GM18873 (cell line): ENCODE measurements around the gene RALB.
"Not testable (repeated sequence)": the region's sequence is repeated elsewhere in the genome, so short reads cannot be mapped to it uniquely, and the experiment has no call there.

Experiments used
- ATAC-seq: cut with Tn5 transposase; IDR thresholded peaks from one replicate; pipeline ENCODE4 v1.9.1; 2021; ENCODE audit warnings: mild to moderate bottlenecking, moderate library complexity, moderate number of reproducible peaks; ENCODE audit not compliant: unreplicated experiment, low FRiP score

RALB gene

DNA sequence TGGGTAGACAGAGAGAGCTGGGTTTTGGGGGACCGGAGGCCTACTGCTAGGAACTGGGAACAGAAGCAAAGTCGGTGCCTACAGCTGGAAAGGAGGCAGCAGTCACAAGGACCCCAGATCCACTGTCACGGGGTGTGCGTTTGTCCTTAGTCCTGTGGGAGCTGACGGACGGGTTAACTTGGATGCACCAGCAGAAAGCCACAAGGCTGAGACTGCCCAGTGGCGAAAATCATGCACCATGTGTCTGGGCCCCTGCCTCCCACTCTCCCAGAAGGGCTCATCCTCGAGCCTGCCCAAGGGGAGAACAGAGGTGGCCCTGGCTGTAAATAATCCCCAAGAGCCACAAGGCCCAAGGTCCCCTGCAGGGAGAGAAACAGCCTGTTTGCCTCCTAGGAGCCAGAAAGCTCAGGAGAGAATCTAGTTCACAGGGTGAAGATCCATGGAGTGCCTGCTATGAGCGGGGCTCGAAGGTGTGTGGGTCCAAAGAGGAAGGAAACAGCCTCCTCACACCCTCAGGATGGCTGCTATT, 11.7 kb upstream of the RALB start:
- ATAC-seq, result no peak

DNA sequence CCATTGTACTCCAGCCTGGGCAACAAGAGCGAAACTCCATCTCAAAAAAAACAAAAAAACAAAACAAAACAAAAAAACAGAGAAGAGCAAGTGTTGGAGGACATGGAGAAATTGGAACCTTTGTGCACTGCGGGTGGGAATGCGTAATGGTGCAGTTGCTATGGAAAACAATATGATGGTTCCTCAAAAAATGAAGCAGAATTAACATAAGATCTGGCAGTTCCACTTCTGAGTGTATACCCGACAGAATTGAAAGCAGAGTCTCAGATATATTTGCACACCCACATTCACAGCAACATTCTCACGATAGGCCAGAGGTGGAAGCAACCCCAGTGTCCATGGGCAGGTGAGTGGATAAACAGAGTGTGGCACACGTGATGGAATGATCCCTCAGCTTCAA, 11.0 kb upstream of the RALB start:
- no peak for ATAC-seq

DNA sequence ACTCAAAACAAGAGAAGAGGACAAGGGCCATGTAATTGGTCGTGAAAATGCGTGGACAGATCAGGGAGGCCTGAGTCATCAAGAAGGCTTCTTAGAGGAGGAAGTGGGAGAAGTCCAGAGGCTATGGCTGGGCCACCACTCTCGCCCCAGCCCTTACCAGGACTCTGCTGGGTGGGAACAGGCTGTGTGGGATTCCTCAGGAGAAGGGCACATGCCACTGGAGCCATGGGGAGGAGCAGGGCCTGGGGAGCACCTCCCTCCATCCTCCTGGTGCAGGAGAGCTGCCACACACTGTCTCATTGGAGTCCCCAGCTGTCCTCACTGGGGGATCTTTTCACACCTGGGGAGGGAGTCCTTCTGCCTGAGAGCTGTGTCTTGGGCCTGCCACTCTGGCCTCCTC, 9.4 kb upstream of the RALB start:
- ATAC-seq, result no peak

DNA sequence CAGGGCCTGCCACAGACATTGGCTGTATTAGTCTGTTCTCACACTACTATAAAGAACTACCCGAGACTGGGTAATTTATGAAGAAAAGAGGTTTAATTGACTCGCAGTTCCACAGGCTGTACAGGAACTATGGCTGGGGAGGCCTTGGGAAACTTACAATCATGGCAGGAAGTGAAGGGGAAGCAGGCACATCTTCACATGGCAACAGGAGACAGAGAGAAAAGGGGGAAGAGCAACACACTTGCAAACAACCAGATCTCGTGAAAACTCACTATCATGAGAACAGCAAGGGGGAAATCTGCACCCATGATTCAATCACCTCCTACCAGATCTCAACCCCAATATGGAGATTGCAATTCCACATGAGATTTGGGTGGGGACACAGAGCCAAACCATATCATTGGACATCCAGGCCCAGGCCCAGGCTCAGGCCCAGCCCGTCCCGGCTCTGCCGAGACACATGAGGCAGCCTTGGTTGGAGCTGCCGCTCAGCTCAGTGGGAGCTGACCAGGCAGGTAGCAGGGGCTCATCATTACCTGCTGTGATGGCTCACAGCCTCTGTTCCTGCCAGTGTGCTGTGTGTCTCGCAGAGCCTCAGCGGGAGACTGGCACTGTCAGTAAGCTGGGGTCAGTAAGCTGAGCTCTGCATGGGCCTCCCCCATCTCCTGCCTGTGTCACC, 8.6 kb upstream of the RALB start:
- no peak for ATAC-seq

DNA sequence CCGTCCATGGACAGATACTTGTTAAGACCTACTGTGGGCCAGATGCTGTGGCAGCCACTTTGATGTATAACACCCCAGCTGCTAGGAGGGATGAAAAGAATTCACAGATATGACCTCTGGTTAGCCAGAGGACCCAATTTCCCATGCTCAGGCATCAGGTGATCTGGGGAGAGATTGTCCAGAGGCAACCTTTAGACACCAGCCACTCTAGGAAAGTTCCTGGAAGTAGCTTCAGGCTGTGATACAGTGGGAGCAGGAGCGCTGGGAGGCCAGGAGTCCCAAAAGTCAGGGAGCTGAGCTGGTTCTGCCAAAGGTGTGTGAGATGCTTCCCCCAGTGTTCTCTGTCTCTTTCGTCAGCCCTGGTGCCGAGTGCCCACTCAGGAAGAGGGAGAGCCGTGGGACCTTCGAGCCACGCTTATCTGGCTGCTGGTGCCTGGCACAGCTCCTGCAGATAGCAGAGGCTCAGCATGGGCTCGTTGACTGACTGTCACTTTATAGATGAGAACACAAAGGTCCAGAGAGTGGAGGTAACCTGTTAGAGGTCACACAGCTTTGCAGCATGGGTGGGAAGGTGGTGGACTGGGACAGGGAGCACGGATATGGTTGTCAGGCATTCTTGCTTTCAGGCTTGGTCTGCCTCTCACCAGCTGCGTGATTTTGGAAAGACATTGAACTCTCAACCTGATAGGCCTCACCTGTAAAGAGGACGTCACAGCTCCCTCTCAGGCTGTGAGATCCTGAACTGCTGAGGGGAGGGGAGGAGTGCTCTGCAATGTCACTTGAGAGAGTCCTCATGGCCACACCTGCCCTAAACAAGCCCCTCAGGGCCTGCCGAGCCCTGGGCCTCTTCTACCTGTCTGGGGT, 7.8 kb upstream of the RALB start:
- ATAC-seq, result no peak

DNA sequence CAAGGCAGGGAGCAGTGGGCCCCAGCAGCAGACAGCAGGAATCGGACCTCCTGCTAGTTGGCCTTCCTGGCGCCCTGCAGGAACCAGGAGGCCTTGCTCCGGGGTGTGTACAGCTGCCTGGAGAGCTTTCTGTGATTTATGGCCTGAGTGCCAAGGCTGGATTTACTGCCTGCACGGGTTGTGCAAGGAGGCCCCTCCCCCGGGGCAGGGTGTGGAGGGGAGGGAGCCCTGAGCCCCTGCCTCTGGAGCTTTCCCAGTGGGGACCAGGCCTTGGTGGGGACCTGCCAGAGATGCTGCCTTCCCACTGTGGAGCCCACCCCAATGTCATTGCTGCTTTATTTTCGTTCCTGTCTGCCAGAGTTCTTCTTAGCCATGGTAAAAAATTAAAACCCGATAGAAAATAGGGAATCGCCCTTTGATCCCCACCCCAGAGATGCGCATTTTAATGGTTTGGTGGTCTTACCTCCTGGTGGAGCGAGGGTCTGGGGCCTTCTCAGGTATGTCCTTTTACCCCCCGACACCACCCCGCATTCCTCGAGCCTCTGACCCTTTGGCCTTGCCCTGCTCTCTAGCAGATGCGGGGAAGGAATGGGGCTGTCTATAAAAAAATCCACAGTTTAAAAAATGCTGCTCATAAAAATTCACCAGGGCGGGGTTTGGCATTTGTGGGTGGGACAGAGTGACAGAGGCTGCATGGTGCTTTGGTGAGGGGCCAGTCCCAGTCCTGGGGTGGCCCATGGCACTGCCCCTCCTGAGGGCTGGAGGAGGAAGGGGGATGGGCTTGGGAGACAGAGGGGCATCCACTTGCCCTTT, 6.9 kb upstream of the RALB start:
- ATAC-seq, result no peak

DNA sequence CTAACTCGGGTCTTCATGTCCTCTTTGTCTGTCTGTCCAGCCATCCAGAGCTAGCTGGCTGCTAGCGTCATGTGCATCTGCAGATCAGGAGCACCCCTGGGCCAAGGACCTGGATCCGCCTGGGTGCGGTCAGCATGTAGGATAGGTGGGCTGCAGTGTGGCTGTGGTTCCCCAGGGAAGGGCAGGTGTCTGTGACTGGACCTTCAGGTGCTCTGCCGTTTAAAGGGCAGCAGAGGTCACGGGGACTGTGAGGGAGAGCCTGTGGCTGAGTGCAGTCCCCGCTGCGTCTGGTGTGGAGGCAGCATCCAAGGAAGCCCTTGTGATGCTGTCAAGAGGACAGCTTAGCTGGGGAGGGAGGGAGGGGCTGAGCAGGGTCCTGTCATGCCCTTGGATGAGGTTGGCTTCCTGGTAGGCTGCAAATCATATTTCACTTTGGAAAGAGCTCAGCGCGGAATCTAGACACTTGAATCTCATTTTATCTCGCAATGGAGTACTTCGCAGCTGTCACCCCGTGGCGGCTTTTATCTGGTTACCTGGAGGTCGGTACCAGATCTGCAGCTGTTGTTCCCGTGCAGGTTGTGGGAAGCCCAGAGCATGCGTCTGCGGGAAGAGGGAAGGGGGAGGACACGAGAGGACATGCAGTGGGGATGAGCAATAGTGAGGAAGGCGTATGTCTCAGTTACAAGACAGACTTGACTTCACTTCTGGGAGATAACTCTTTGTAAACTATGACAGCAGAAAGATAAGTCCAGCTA, 5.9 kb upstream of the RALB start:
- no peak for ATAC-seq

DNA sequence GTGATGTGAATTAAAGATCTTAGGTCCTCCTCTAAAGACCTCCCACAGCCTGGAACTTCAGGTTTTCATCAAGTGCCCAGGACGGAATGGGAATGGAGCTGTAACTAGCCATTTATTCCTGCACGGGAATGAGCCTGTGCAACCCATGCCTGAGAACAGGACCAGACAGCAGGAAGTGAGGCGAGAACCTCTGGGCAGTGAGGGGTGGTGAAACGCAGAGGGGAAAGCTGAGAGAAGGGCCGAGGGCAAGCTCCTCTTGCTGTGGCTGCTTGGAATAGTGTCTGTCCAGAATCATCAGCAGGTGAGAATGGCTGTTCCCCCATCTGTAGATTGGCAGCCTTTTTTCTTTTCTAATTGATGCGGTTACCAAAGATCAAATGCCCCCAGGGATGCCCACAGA, 4.8 kb upstream of the RALB start:
- ATAC-seq, result no peak

DNA sequence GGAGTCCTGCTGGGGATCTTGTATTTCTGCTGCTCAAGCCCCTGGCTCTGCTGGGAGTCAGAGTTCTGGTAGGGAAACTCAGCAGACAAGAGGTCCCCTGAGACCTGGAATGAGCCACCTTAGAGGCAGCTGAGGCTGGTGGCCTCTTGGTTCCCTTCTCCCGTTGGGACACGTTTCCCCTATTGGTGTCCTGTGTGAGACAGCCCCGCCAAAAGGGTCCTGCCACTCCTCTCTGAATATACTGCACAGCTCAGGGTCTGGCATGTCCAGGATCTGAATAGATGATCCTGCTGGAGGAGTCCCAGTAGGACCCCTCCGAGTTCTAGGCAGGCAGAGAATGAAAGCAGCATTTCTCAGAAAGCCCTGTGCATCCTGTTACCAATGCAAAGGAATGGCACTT, 2.0 kb upstream of the RALB start:
- no peak for ATAC-seq

DNA sequence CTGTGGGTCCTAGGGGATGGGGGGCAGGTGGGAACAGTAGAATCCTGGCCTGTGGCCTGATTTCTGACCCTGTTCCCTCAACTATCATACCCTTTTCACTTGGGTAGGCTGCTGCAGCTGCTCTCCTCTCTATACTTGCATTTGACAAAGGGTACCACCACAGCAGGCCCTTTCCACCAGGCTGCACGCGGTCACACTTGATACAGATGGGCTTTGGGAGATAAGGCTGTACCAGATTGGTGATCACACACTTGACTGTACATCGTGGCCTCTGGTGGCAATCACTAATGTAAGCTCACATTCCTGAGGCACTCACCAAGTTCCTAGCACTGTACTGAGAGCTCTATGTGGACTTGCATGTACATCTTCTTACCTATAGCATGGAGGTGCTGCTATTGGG, 1.6 kb upstream of the RALB start:
- no peak for ATAC-seq

DNA sequence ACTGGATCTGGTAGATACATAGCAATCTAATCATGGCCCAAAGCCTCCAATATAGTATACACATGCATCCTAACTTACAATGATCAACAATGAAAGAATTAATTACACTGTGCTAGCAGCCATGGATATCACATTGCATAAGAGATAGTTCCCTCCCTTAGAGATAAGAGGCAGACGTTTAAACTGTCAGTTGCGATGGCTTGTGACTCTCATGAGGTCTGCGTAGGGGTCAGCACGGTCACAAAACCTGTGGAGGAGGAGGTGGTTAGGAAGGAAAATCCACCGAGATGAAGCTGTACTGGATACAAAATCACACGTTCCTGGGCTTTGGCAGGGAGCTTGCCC, 800 bp upstream of the RALB start:
- no peak for ATAC-seq

DNA sequence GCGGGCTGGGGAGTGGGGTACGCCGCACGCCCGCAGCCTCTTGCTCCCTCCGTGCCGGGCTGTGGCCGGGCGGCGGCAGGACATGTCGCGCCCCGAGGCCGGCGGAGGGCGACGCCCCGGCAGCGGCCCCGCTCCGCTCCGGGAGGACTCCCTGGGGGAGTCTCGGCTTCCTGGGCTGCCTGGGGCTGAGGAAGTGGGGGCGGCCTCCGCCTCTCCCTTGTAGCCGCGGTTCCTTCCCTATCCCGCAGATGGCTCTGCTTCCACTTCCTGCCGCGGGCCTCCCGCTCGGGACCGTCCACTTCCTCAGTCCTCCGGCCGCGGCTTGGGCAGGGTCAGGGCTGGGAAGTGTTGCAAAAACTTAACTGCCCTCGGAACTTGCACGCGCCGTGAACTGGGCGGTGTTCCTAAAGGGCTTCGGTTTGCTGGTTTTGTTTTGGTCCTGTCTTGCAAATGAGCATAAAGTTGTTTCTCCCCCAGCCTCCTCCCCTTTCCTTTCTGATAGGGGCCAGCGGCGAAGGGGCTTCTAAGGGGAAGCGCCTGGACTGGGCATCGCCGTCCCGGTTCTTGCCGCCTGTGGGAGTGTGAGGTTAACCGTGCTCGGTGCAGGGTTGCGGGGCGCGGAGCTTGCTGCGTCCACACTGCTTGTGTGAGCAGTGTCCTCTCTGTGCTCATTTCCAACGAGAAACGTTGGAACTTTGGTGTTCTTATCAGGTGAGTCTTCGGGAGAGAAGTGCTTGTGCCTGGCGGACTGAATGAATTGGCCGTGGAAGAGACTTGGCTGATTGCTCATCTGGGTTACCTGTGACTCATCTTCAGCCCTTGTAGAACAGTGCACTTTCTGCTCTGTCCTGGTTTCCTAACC, 600 bp downstream of the RALB start:
- ATAC-seq, result peak; percentile 2

DNA sequence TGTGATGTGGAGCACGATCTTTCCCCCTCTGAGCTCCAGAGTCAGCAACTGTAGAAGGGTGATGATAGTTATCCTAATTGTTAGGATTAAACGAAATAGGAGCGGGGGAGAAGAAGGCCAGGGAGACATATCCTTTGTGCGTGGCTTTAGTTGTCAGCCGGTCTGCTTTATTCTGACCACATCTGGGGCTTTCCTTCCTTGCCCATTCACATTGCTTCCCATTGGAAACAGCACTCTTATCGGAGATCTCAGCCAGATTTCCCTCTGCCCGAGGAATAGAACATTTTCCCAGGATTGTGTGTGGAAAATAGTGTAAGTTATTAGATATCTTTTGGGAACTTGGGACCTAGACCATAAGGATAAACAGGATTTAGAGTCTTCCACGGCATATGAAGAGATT, 1.5 kb downstream of the RALB start:
- no peak for ATAC-seq

DNA sequence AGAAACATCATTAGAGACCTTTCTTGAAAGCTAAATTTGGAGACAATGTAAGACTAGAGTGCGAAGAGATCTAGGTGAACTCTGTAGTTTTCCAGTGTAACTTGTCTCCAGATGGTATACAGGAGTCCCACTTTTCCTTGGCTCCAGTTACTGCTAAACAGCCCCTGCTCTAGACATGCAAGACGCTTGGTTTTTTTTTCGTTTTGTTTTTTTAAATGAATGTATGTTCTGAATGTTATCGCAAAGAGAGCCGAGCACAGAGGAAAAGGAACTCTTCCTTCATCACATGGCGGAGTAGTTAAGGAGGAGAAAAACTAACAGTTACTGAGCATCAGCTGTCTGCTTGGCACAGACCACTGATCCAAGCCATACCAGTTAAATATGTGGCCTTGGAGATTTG, 2.4 kb downstream of the RALB start:
- no peak for ATAC-seq

DNA sequence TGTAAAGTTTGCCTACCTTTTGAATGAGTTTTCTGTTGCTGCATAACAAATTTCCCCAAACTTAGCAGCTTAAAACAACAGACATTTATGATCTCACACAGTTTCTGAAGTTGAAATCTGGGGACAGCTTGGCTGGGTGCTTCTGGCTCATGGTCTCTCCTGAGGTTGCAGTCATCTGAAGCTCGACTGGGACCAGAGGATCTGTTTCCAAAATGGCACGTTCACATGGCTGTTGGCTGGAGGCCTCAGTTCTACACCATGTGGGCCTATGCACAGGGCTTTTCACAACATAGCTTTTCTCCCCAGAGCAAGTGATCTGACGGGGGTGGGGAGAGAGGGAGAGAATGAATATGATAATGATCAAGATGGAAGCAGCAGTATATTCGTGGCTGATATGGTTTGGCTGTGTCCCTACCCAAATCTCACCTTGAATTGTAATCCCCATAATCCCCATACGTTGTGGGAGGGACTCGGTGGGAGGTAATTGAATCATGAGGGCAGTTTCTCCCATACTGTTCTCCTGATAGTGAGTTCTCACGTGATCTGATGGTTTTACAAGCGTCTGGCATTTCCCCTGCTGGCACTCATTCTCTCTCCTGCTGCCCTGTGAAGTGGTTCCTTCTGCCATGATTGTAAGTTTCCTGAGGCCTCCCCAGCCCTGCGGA, 3.5 kb downstream of the RALB start:
- ATAC-seq, result no peak

DNA sequence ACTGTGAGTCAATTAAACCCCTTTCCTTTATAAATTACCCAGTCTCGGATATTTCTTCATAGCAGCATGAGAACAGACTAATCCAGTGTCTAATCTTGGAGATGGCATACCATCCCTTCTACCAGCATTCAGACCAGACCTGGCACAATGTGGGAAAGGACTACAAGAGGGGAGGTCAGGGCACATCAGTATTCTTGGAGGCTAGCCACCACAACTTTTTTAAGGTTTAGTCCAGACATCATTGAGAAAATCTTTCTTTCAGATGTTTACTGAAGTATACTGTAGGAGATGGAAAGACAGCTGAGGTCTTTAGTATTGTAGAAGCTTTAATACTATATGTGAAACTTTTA, 4.0 kb downstream of the RALB start:
- ATAC-seq, result no peak

DNA sequence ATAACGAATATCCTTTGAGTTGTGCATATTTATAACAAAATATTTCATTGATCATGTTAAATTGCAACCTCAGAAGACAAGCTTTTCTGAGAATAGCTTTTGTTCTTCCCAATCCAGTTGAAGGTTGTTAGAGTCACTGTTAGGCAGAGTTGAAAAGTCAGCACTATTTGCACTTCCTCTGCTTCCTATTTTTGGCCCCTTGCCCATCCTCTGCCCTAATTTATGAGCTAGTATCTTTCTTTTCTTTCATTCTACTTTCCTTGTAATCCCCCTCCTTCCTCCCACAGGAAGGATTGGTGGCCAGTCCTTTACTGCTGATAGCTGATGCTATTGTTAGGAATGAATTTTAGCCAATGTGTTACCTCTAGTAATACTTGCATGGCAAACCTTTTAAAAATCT, 4.9 kb downstream of the RALB start:
- ATAC-seq, result no peak

DNA sequence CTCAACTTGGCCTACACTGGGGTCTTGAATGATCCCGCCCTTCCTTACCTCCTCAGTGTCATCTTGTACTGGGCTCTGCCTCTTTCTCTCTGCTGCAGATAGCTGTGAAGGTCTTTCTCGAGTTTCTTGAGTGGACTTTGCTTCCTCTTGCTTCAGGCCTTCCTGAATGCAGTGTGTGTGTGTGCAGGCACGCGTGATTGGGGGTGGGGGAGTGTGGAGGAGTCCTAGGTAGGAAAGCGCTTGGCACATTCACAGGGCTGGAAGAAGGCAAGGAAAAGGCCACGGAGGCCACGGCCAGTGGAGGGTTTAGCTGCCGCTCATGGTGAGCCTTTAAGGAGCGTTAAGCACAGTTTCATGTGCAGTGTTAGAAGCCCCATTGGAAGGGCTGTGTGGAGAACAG, 5.5 kb downstream of the RALB start:
- ATAC-seq, result no peak

DNA sequence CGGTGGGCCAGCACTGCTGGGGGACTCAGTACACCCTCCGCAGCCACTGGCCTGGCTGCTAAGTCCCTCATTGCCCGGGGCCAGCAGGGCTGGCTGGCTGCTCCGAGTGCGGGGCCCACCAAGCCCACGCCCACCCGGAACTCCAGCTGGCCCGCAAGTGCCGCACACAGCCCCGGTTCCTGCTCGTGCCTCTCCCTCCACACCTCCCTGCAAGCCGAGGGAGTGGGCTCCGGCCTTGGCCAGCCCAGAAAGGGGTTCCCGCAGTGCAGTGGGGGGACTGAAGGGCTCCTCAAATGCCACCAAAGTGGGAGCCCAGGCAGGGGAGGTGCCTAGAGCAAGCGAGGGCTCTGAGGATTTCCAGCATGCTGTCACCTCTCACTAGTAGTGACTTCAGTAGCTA, 7.3 kb downstream of the RALB start:
- ATAC-seq, result not testable (repeated sequence)
